Stimulated activated CD8-positive, alpha-beta memory T cell treated with anti-CD3 and anti-CD28 coated beads, Interleukin-2, amount 100 ng/mL, for 48 hours (primary cell): Measurements from ENCODE around the gene CACNG1.
"Not testable (repeated sequence)": the region's sequence is repeated elsewhere in the genome, so short reads cannot be mapped to it uniquely, and the experiment has no call there.

Source experiments
- DNase-seq, 2 donors: peaks; one replicate each; pipeline ENCODE4 v3.0.0-alpha.2; 2020; ENCODE audit warnings: low read depth in 2 of 2

CACNG1 gene

GRCh38 chr17:67025216-67025792 lies 19.1 kb upstream of the CACNG1 start:
- DNase-seq, result no peak

GRCh38 chr17:67026341-67026740 lies 18.0 kb upstream of the CACNG1 start:
- no peak for DNase-seq

GRCh38 chr17:67027031-67027628 lies 17.2 kb upstream of the CACNG1 start:
- DNase-seq, result no peak

GRCh38 chr17:67030641-67031040 lies 13.7 kb upstream of the CACNG1 start:
- DNase-seq, result no peak

- DNase-seq, result no peak
Observed at GRCh38 chr17:67032382-67032781, 12.0 kb upstream of the CACNG1 start.

- DNase-seq, result no peak
Observed at GRCh38 chr17:67032985-67033384, 11.4 kb upstream of the CACNG1 start.

- no peak for DNase-seq
Observed at GRCh38 chr17:67033613-67034012, 10.7 kb upstream of the CACNG1 start.

- no peak for DNase-seq
Observed at GRCh38 chr17:67035131-67036083, 8.9 kb upstream of the CACNG1 start.

GRCh38 chr17:67038861-67039365 lies 5.4 kb upstream of the CACNG1 start:
- no peak for DNase-seq

GRCh38 chr17:67040652-67041051 lies 3.7 kb upstream of the CACNG1 start:
- no peak for DNase-seq

GRCh38 chr17:67041119-67041518 lies 3.2 kb upstream of the CACNG1 start:
- DNase-seq, result not testable (repeated sequence)

GRCh38 chr17:67041531-67041930 lies 2.8 kb upstream of the CACNG1 start:
- no peak for DNase-seq

- DNase-seq, result no peak
Observed at GRCh38 chr17:67041941-67042899, 2.1 kb upstream of the CACNG1 start.

GRCh38 chr17:67043283-67043682 lies 1.1 kb upstream of the CACNG1 start:
- DNase-seq, result no peak

- no peak for DNase-seq
Observed at GRCh38 chr17:67044940-67045339, 586 bp downstream of the CACNG1 start.

GRCh38 chr17:67046398-67046797 lies 2.0 kb downstream of the CACNG1 start:
- no peak for DNase-seq

GRCh38 chr17:67047382-67047781 lies 3.0 kb downstream of the CACNG1 start:
- DNase-seq, result no peak

- DNase-seq, result no peak
Observed at GRCh38 chr17:67049025-67049739, 4.8 kb downstream of the CACNG1 start.

GRCh38 chr17:67050066-67050465 lies 5.7 kb downstream of the CACNG1 start:
- DNase-seq, result no peak

GRCh38 chr17:67050471-67051154 lies 6.3 kb downstream of the CACNG1 start:
- no peak for DNase-seq
